K562 (cell line): ENCODE data around the gene RAB9B. TPM values are rescaled to one million over a fixed set of nuclear protein-coding genes. Genes with fewer than 3 reads are reported as not detected.

ENCODE experiments used
- ATAC-seq: fragments of 200-7000 bp; cut with Tn5 transposase; 3 replicates; pipeline ENCODE4 v1.9.1; 2020; ENCODE audit warnings: moderate library complexity
- BruUV-seq: library from RNA; stranded (reverse); fragments of 400-500 nt; replicated peaks from 2 replicates; lab custom pipeline; 2021; lab: Mats Ljungman, UMichigan
- CTCF ChIA-PET: fragments of 300-600 bp; formaldehyde crosslinking; extraction: SDS; loops from one replicate; lab custom pipeline; 2021; ENCODE audit warnings: low intra/inter-chr PET ratio; lab: Yijun Ruan, JAX
- POLR2A ChIA-PET: fragments of 300-600, 350-650 bp; sonication (Branson Sonifier 250); formaldehyde crosslinking; extraction: SDS; loops from one replicate; lab custom pipeline; 2021; ENCODE audit warnings: antibody characterized with exemption, inconsistent platforms; lab: Yijun Ruan, JAX
- DNase-seq, 4 experiments: peaks; one replicate each; pipeline versions ENCODE4 v3.0.0 to v3.0.0-alpha.2; 2011 to 2018; ENCODE audit warnings: low spot score in 3 of 4, mixed read lengths in 3 of 4; ENCODE audit errors: extremely low read depth in 1 of 4
- FAIRE-seq: peaks from 2 replicates; lab custom pipeline; 2011; peaks lifted over from hg19 to GRCh38; lab: Jason Lieb, UNC
- H2AFZ ChIP-seq: 2 replicates; pipeline ENCODE4 v1.6.0; 2011; ENCODE audit warnings: low read depth, low read length, control low read depth, inconsistent platforms
- H3K27ac ChIP-seq: fragments of 200-600 bp; 3 replicates; pipeline ENCODE4 v1.8.0; 2011; ENCODE audit warnings: low read depth, mild to moderate bottlenecking, control low read depth, inconsistent platforms, low read length, moderate library complexity, mixed read lengths; ENCODE audit errors: extremely low read depth
- H3K27me3 ChIP-seq, 2 experiments: fragments of 300-600 bp in 1 of 2; 2 replicates in 1 of 2; 3 replicates in 1 of 2; pipeline versions ENCODE4 v1.6.0 to v1.8.0; 2011; ENCODE audit warnings: inconsistent platforms in 2 of 2, low read length in 2 of 2, mild to moderate bottlenecking in 1 of 2, mixed read lengths in 1 of 2, moderate library complexity in 1 of 2; ENCODE audit not compliant: control insufficient read depth in 2 of 2, insufficient read depth in 2 of 2
- H3K36me3 ChIP-seq: fragments of 300-600 bp; 3 replicates; pipeline ENCODE4 v1.8.0; 2011; ENCODE audit warnings: mild to moderate bottlenecking, low read length, inconsistent platforms; ENCODE audit not compliant: control insufficient read depth, insufficient read depth
- H3K4me1 ChIP-seq, 2 experiments: fragments of 200-600 bp in 1 of 2; replicated peaks in 1 of 2; 2 replicates in 1 of 2; 3 replicates in 1 of 2; pipeline versions ENCODE4 v1.5.1 to v1.8.0; 2011; ENCODE audit warnings: inconsistent platforms in 2 of 2, low read length in 2 of 2, mild to moderate bottlenecking in 1 of 2, mixed read lengths in 1 of 2, moderate library complexity in 1 of 2; ENCODE audit not compliant: control insufficient read depth in 2 of 2, insufficient read depth in 2 of 2
- H3K4me2 ChIP-seq: 2 replicates; pipeline ENCODE4 v1.6.1; 2011; ENCODE audit warnings: low read length, control low read depth, inconsistent platforms, mixed read lengths; ENCODE audit not compliant: insufficient read depth
- H3K4me3 ChIP-seq: fragments of 200-600 bp; sonication (generic), shearing (Covaris generic); 2 replicates; pipeline ENCODE4 v1.5.1; 2016; ENCODE audit warnings: control low read depth, inconsistent platforms
- H3K79me2 ChIP-seq: fragments of 200-600 bp; 3 replicates; pipeline ENCODE4 v1.8.0; 2011; ENCODE audit warnings: low read length, inconsistent platforms; ENCODE audit not compliant: control insufficient read depth, insufficient read depth
- H3K9ac ChIP-seq, 2 experiments: 2 replicates each; pipeline versions ENCODE4 v1.6.0 to v1.6.1; 2011; ENCODE audit warnings: low read depth in 2 of 2, low read length in 2 of 2, control low read depth in 1 of 2, inconsistent platforms in 1 of 2, mild to moderate bottlenecking in 1 of 2, mixed read lengths in 1 of 2; ENCODE audit not compliant: insufficient read depth in 1 of 2
- H3K9me1 ChIP-seq: one replicate; pipeline ENCODE4 v1.6.0; 2011; ENCODE audit warnings: inconsistent platforms, mild to moderate bottlenecking, low read length, moderate library complexity; ENCODE audit not compliant: control insufficient read depth, insufficient read depth
- H3K9me3 ChIP-seq: replicated peaks from 2 replicates; pipeline ENCODE4 v1.5.1; 2011; ENCODE audit warnings: low read depth, low read length, inconsistent platforms; ENCODE audit not compliant: control insufficient read depth, insufficient read depth
- H4K20me1 ChIP-seq: replicated peaks from 2 replicates; pipeline ENCODE4 v1.6.1; 2011; ENCODE audit warnings: low read length, inconsistent platforms, mixed read lengths; ENCODE audit not compliant: control insufficient read depth, insufficient read depth
- ARID1B ChIP-seq: fragments of 450-650 bp; IDR thresholded peaks from 2 replicates; pipeline ENCODE4 v1.6.1; 2016; ENCODE audit warnings: antibody characterized with exemption, mild to moderate bottlenecking, inconsistent platforms
- CBFA2T3 ChIP-seq: fragments of 450-650 bp; IDR thresholded peaks from 2 replicates; pipeline ENCODE4 v1.6.1; 2017
- CCNT2 ChIP-seq: IDR thresholded peaks from 2 replicates; pipeline ENCODE4 v1.6.1; 2011; ENCODE audit warnings: borderline replicate concordance, low read depth, mild to moderate bottlenecking, moderate library complexity, mixed read lengths, low read length; ENCODE audit not compliant: insufficient read length; ENCODE audit errors: extremely low read depth
- FOSL1 ChIP-seq: fragments of 200-800 bp; sonication (Bioruptor generic); conservative IDR thresholded peaks from 2 replicates; pipeline ENCODE4 v1.6.1; 2016; ENCODE audit warnings: missing genetic modification characterization, missing compliant biosample characterization
- NCOA4 ChIP-seq: fragments of 450-650 bp; IDR thresholded peaks from 2 replicates; pipeline ENCODE4 v1.6.1; 2018; ENCODE audit warnings: mild to moderate bottlenecking; ENCODE audit not compliant: partially characterized antibody
- RAD21 ChIP-seq, 2 experiments: fragments of 250-450 bp in 1 of 2; fragments of 450-650 bp in 1 of 2; sonication (Bioruptor Pico) in 1 of 2; formaldehyde crosslinking in 1 of 2; IDR thresholded peaks in 1 of 2; conservative IDR thresholded peaks in 1 of 2; 2 replicates each; pipeline versions ENCODE4 v1.4.0 to v1.8.0; 2020 to 2022; ENCODE audit warnings: mild to moderate bottlenecking in 2 of 2, moderate library complexity in 1 of 2
- SMC3 ChIP-seq: conservative IDR thresholded peaks from 2 replicates; pipeline ENCODE4 v1.6.1; 2011; ENCODE audit warnings: low read depth, low read length, improper control_type of control experiment; ENCODE audit not compliant: insufficient read depth
- SREBF1 ChIP-seq: fragments of 150-350 bp; IDR thresholded peaks from 2 replicates; pipeline ENCODE4 v1.6.1; 2014; ENCODE audit warnings: antibody characterized with exemption, low read depth, low read length, borderline replicate concordance
- WGBS: fragments of 100-300 bp; shearing (Covaris generic); methylation state at CpG from one replicate; pipeline ENCODE4 v1.1.6; 2016; ENCODE audit warnings: low coverage, mixed read lengths; ENCODE audit not compliant: insufficient coverage; ENCODE audit errors: missing lambda C conversion rate; 5-methylcytosine and 5-hydroxymethylcytosine counted together
- in situ Hi-C: fragments of 300-500 bp; cut with MboI; formaldehyde crosslinking; loops from 4 replicates; pipeline ENCODE4 v1.15.0; 2018; ENCODE audit warnings: inconsistent platforms, mixed read lengths
- intact Hi-C: fragments of 100-400 bp; cut with micrococcal nuclease; formaldehyde crosslinking; loops from 2 replicates; pipeline ENCODE4 v1.14.2; 2022
- polyA plus RNA-seq, 8 experiments: library from polyadenylated mRNA; depleted of rRNA in 4 of 8; stranded (reverse) in 5 of 8; unstranded in 3 of 8; fragments of >200 nt; fragmentation: Nextera tagmentation in 2 of 8; fragmentation: Illumina TruSeq in 1 of 8; extraction: Ambion mirVana in 2 of 8; extraction: Trizol in 1 of 8; gene quantifications; 2 replicates each; pipeline versions ENCODE4 v1.2.1 to v1.2.3, GENCODE V29; 2011 to 2014; ENCODE audit warnings: inconsistent platforms in 1 of 8, missing spikeins in 1 of 8
- total RNA-seq, 7 experiments: library from RNA; depleted of rRNA in 6 of 7; stranded (reverse); fragments of >200 nt in 6 of 7; fragmentation: Illumina TruSeq in 2 of 7; extraction: Trizol in 2 of 7; gene quantifications; 2 replicates each; pipeline versions ENCODE4 v1.2.1 to v1.2.3, GENCODE V29; 2011 to 2021; ENCODE audit warnings: low replicate concordance in 1 of 7
- TF ChIP-seq, protein P1 (sequence below), 3 experiments: IDR thresholded peaks in 2 of 3; conservative IDR thresholded peaks in 1 of 3; 2 replicates each; pipeline ENCODE4 v1.5.1; 2011 to 2012; ENCODE audit warnings: low read length in 3 of 3, mild to moderate bottlenecking in 3 of 3, control low read depth in 2 of 3, improper control_type of control experiment in 1 of 3, inconsistent platforms in 1 of 3, low read depth in 1 of 3, mixed read lengths in 1 of 3, moderate library complexity in 1 of 3; ENCODE audit not compliant: insufficient read depth in 2 of 3

Gene RAB9B
- total and polyA plus RNA-seq, 9 of the 15 experiments (the other 6 are each of a cell fraction or from before 2014, with no cell fraction given), result 0.03 to 0.05 (median 0.04) TPM; not detected in 6

DNA sequence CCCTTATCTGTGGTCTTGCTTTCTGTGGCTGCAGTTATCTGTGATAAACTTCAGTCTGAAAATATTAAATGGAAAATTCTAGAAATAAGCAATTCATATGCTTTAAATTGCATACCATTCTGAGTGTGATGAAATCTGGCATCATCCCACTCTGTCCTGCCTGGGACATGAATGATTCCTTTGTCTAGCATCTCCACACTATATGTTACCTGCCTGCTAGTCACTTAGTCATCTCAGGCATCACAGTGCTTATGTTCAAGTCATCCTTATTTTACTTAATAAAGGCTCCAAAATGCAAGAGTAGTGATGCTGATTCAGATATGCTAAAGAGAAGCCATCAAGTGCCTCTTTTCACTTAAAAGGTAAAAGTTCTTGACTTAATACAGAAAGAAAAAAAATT lies 14.3 kb upstream of the RAB9B start (continued):
- TF ChIP-seq NCOA4, result no peak

DNA sequence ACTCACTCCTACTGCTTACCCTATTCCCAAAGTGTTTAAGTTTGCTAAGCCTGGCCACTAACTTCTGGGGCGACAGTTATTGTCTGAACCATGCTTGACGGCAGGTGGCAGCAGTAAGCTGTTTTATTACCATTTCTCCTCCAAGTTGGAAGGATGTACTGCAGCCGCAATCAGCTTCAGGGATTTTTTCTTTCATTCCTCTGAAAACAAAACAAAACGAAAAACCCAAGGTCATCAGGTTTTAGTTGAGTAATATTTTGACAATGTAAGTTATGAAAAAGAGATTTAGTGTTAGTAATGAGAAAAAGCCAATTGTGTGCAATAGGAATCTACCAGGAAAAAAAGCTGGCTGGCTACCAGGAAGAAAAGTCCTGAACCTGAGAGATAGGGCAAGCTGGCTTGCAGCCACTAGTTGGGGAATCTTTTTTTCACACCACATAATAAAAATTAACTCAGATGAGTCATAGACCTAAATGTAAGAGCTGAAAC lies 13.2 kb upstream of the RAB9B start:
- intact Hi-C loops (loop anchor here (1.0 to 10.0 kb wide), 3 partner anchors 96 to 430 kb away; no protein-coding TSS in a partner anchor), in situ Hi-C loops (no loop called here)
- ATAC-seq (peak; percentile 87), FAIRE-seq (peak; percentile 80), DNase-seq (peak; percentile 23 to 54 (median 36))
- Histone ChIP-seq H3K9me3 (no peaks in the 10 kb centered on the region), H3K27ac (no peak overlapping the region), H3K4me2 (no peak overlapping the region), H3K36me3 (no peaks in the 10 kb centered on the region), H3K4me3 (no peak overlapping the region), H3K27me3 (no peaks in the 10 kb centered on the region), H2AFZ (no peak overlapping the region), H3K4me1 (no peaks in the 10 kb centered on the region), H3K9ac (no peak overlapping the region), H3K9me1 (no peaks in the 10 kb centered on the region), H3K79me2 (no peaks in the 10 kb centered on the region), H4K20me1 (no peaks in the 10 kb centered on the region)
- CTCF ChIA-PET, result interaction anchor here (1.0 to 1.3 kb wide), 2 partner anchors 290 to 312 kb away, joined by 3 to 5 read pairs; no protein-coding TSS in a partner anchor
- no TSS peak for BruUV-seq
- POLR2A ChIA-PET, result no interaction called here
- 0% methylated on average over 4 of the region's 4 CpGs for WGBS
- TF ChIP-seq ARID1B (0 out of 2 replicates have a peak, but pooled peaks have one; percentile 21), FOSL1 (tag) (no peak), SMC3 (peak; percentile 55), SREBF1 (no peak), CCNT2 (no peak), RAD21 (CRISPR knock-in tag; conservative IDR thresholded peaks at IDR 0.05 in 1 of 2, IDR thresholded peaks at IDR 0.05 in 1 of 2) (peak; percentile 41 to 60), CBFA2T3 (0 out of 2 replicates have a peak, but pooled peaks have one; percentile 4)
- TF ChIP-seq, protein P1, sequence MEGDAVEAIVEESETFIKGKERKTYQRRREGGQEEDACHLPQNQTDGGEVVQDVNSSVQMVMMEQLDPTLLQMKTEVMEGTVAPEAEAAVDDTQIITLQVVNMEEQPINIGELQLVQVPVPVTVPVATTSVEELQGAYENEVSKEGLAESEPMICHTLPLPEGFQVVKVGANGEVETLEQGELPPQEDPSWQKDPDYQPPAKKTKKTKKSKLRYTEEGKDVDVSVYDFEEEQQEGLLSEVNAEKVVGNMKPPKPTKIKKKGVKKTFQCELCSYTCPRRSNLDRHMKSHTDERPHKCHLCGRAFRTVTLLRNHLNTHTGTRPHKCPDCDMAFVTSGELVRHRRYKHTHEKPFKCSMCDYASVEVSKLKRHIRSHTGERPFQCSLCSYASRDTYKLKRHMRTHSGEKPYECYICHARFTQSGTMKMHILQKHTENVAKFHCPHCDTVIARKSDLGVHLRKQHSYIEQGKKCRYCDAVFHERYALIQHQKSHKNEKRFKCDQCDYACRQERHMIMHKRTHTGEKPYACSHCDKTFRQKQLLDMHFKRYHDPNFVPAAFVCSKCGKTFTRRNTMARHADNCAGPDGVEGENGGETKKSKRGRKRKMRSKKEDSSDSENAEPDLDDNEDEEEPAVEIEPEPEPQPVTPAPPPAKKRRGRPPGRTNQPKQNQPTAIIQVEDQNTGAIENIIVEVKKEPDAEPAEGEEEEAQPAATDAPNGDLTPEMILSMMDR (IDR thresholded peaks at IDR 0.05 in 2 of 3, conservative IDR thresholded peaks at IDR 0.05 in 1 of 3; ENCODE audit: insufficient read depth in 2 of 3, low read depth in 1 of 3, low read length in 3 of 3), result peak; percentile 60 to 63 (median 60)
